Skeletal muscle satellite cell (primary cell): Measurements from ENCODE around the gene PELI2.

Source experiments
- H3K27me3 ChIP-seq: 2 replicates; pipeline ENCODE4 v1.7.0; 2013; ENCODE audit warnings: low read length; ENCODE audit not compliant: control insufficient read depth, insufficient read depth
- H3K36me3 ChIP-seq: 2 replicates; pipeline ENCODE4 v1.7.0; 2013; ENCODE audit warnings: mild to moderate bottlenecking, control low read depth, low read length; ENCODE audit not compliant: insufficient read depth
- H3K4me1 ChIP-seq: 2 replicates; pipeline ENCODE4 v1.7.0; 2013; ENCODE audit warnings: low read length; ENCODE audit not compliant: control insufficient read depth, insufficient read depth
- H3K4me2 ChIP-seq: 2 replicates; pipeline ENCODE4 v1.7.0; 2013; ENCODE audit warnings: mild to moderate bottlenecking, low read length
- H3K4me3 ChIP-seq: 2 replicates; pipeline ENCODE4 v1.7.0; 2013; ENCODE audit warnings: low read length
- H3K9ac ChIP-seq: 2 replicates; pipeline ENCODE4 v1.7.0; 2013; ENCODE audit warnings: mild to moderate bottlenecking, low read depth, low read length, moderate library complexity
- H3K9me3 ChIP-seq: replicated peaks from 2 replicates; pipeline ENCODE4 v1.7.0; 2013; ENCODE audit warnings: mild to moderate bottlenecking, control low read depth, low read length

Gene PELI2

GRCh38 chr14:56271970-56272369, 153.8 kb downstream of the PELI2 start:
- Histone ChIP-seq H3K4me3 (peak overlapping the region; percentile 22), H3K27me3 (no peaks in the 10 kb centered on the region), H3K4me1 (peaks cover 51% of the 10 kb centered on the region), H3K36me3 (no peaks in the 10 kb centered on the region), H3K4me2 (peak overlapping the region; percentile 11), H3K9me3 (no peaks in the 10 kb centered on the region), H3K9ac (peak overlapping the region; percentile 53)

- no peak overlapping the region for H3K9ac ChIP-seq
- no peaks in the 10 kb centered on the region for H3K27me3 ChIP-seq
- no peak overlapping the region for H3K4me3 ChIP-seq
- H3K4me2 ChIP-seq: no peak overlapping the region
- H3K36me3 ChIP-seq: no peaks in the 10 kb centered on the region
- H3K9me3 ChIP-seq: no peaks in the 10 kb centered on the region
- peaks cover 41% of the 10 kb centered on the region for H3K4me1 ChIP-seq
Observed at GRCh38 chr14:56273155-56273554, 154.9 kb downstream of the PELI2 start.

- peaks cover 33% of the 10 kb centered on the region for H3K4me1 ChIP-seq
- no peak overlapping the region for H3K9ac ChIP-seq
- no peak overlapping the region for H3K4me2 ChIP-seq
- no peaks in the 10 kb centered on the region for H3K36me3 ChIP-seq
- H3K9me3 ChIP-seq: no peaks in the 10 kb centered on the region
- H3K4me3 ChIP-seq: no peak overlapping the region
- H3K27me3 ChIP-seq: no peaks in the 10 kb centered on the region
Observed at GRCh38 chr14:56273951-56274350, 155.7 kb downstream of the PELI2 start.

GRCh38 chr14:56274556-56274955, 156.3 kb downstream of the PELI2 start:
- Histone ChIP-seq H3K9me3 (no peaks in the 10 kb centered on the region), H3K36me3 (no peaks in the 10 kb centered on the region), H3K4me1 (peaks cover 29% of the 10 kb centered on the region), H3K9ac (no peak overlapping the region), H3K27me3 (no peaks in the 10 kb centered on the region), H3K4me3 (no peak overlapping the region), H3K4me2 (no peak overlapping the region)

GRCh38 chr14:56276108-56276507, 157.9 kb downstream of the PELI2 start:
- no peaks in the 10 kb centered on the region for H3K27me3 ChIP-seq
- no peaks in the 10 kb centered on the region for H3K9me3 ChIP-seq
- H3K36me3 ChIP-seq: no peaks in the 10 kb centered on the region
- no peak overlapping the region for H3K9ac ChIP-seq
- no peak overlapping the region for H3K4me2 ChIP-seq
- peaks cover 29% of the 10 kb centered on the region for H3K4me1 ChIP-seq
- no peak overlapping the region for H3K4me3 ChIP-seq

- Histone ChIP-seq H3K36me3 (no peaks in the 10 kb centered on the region), H3K4me2 (no peak overlapping the region), H3K9ac (no peak overlapping the region)
Observed at GRCh38 chr14:56278383-56278782, 160.2 kb downstream of the PELI2 start.

GRCh38 chr14:56280843-56281242, 162.6 kb downstream of the PELI2 start:
- H3K9me3 ChIP-seq: no peaks in the 10 kb centered on the region
- H3K9ac ChIP-seq: no peak overlapping the region
- H3K4me1 ChIP-seq: no peaks in the 10 kb centered on the region
- H3K27me3 ChIP-seq: no peaks in the 10 kb centered on the region
- H3K4me2 ChIP-seq: no peak overlapping the region
- H3K4me3 ChIP-seq: no peak overlapping the region
- no peaks in the 10 kb centered on the region for H3K36me3 ChIP-seq

More at GRCh38 chr14:56278383-56278782, 160.2 kb downstream of the PELI2 start:
- Histone ChIP-seq H3K9me3 (no peaks in the 10 kb centered on the region), H3K27me3 (no peaks in the 10 kb centered on the region), H3K4me3 (no peak overlapping the region), H3K4me1 (peaks cover 7% of the 10 kb centered on the region)

- no peaks in the 10 kb centered on the region for H3K9me3 ChIP-seq
- H3K4me1 ChIP-seq: no peaks in the 10 kb centered on the region
- no peak overlapping the region for H3K9ac ChIP-seq
- H3K36me3 ChIP-seq: no peaks in the 10 kb centered on the region
- no peak overlapping the region for H3K4me2 ChIP-seq
- no peak overlapping the region for H3K4me3 ChIP-seq
- no peaks in the 10 kb centered on the region for H3K27me3 ChIP-seq
Observed at GRCh38 chr14:56282179-56282578, 164.0 kb downstream of the PELI2 start.

- no peaks in the 10 kb centered on the region for H3K36me3 ChIP-seq
- H3K4me1 ChIP-seq: no peaks in the 10 kb centered on the region
- H3K27me3 ChIP-seq: no peaks in the 10 kb centered on the region
- no peak overlapping the region for H3K4me3 ChIP-seq
- H3K4me2 ChIP-seq: no peak overlapping the region
- no peaks in the 10 kb centered on the region for H3K9me3 ChIP-seq
- no peak overlapping the region for H3K9ac ChIP-seq
Observed at GRCh38 chr14:56284641-56285040, 166.4 kb downstream of the PELI2 start.

GRCh38 chr14:56289155-56289554, 170.9 kb downstream of the PELI2 start:
- Histone ChIP-seq H3K36me3 (peaks cover 3% of the 10 kb centered on the region), H3K9ac (no peak overlapping the region), H3K9me3 (no peaks in the 10 kb centered on the region), H3K4me2 (no peak overlapping the region), H3K27me3 (no peaks in the 10 kb centered on the region), H3K4me1 (no peaks in the 10 kb centered on the region), H3K4me3 (no peak overlapping the region)

- Histone ChIP-seq H3K9ac (no peak overlapping the region), H3K9me3 (no peaks in the 10 kb centered on the region), H3K36me3 (peaks cover 3% of the 10 kb centered on the region)
Observed at GRCh38 chr14:56290195-56290594, 172.0 kb downstream of the PELI2 start.

GRCh38 chr14:56292970-56293369, 174.8 kb downstream of the PELI2 start:
- Histone ChIP-seq H3K9me3 (no peaks in the 10 kb centered on the region), H3K27me3 (no peaks in the 10 kb centered on the region), H3K36me3 (peaks cover 3% of the 10 kb centered on the region), H3K4me1 (no peaks in the 10 kb centered on the region), H3K4me3 (no peak overlapping the region), H3K9ac (no peak overlapping the region), H3K4me2 (no peak overlapping the region)

More at GRCh38 chr14:56290195-56290594, 172.0 kb downstream of the PELI2 start:
- Histone ChIP-seq H3K4me2 (no peak overlapping the region), H3K4me3 (no peak overlapping the region), H3K4me1 (no peaks in the 10 kb centered on the region), H3K27me3 (no peaks in the 10 kb centered on the region)
